Thoracic aorta (tissue), 2 donors: ENCODE results near the gene TULP1. TPM values are rescaled to one million over a fixed set of nuclear protein-coding genes. Genes with fewer than 3 reads are reported as not detected.

Source experiments
- ATAC-seq: fragments of 150-250 bp; one replicate; pipeline ENCODE4 v1.8.0; 2017; ENCODE audit warnings: low read depth; ENCODE audit not compliant: insufficient number of reproducible peaks, low FRiP score
- DNase-seq: peaks from one replicate; pipeline ENCODE4 v3.0.0-alpha.2; 2020; ENCODE audit warnings: low spot score
- H3K27ac ChIP-seq, 2 donors: fragments of 200-600 bp; sonication (generic); 1 replicate in 1 of 2; 2 replicates in 1 of 2; pipeline ENCODE4 v1.5.1; 2016; ENCODE audit warnings: mild to moderate bottlenecking in 2 of 2, moderate library complexity in 2 of 2
- H3K27me3 ChIP-seq: fragments of 200-600 bp; sonication (generic); replicated peaks from 2 replicates; pipeline ENCODE4 v1.6.0; 2016; ENCODE audit warnings: mild to moderate bottlenecking; ENCODE audit not compliant: insufficient read depth
- H3K36me3 ChIP-seq: fragments of 200-600 bp; sonication (generic); one replicate; pipeline ENCODE4 v1.5.1; 2016
- H3K4me1 ChIP-seq, 2 donors: fragments of 200-600 bp; sonication (generic); 1 replicate in 1 of 2; 2 replicates in 1 of 2; pipeline versions ENCODE4 v1.5.1 to v1.6.0; 2016; ENCODE audit warnings: low read depth in 2 of 2, mild to moderate bottlenecking in 1 of 2; ENCODE audit not compliant: control insufficient read depth in 1 of 2
- H3K4me3 ChIP-seq: fragments of 200-600 bp; sonication (generic); 2 replicates; pipeline ENCODE4 v1.5.1; 2016; ENCODE audit warnings: mild to moderate bottlenecking
- H3K9me3 ChIP-seq: fragments of 200-600 bp; sonication (generic); 2 replicates; pipeline ENCODE4 v1.5.1; 2016
- CTCF ChIP-seq: fragments of 200-600 bp; sonication (generic); IDR thresholded peaks from one replicate; pipeline ENCODE4 v1.5.1; 2019; ENCODE audit warnings: antibody characterized with exemption
- total RNA-seq, 2 donors: library from RNA; depleted of rRNA; stranded (reverse); fragments of >200 nt; gene quantifications; one replicate each; pipeline versions ENCODE4 v1.1.0 to v1.2.3, GENCODE V29; 2016

The TULP1 gene
- total RNA-seq, 2 donors from 2014 or later, result not detected

DNA sequence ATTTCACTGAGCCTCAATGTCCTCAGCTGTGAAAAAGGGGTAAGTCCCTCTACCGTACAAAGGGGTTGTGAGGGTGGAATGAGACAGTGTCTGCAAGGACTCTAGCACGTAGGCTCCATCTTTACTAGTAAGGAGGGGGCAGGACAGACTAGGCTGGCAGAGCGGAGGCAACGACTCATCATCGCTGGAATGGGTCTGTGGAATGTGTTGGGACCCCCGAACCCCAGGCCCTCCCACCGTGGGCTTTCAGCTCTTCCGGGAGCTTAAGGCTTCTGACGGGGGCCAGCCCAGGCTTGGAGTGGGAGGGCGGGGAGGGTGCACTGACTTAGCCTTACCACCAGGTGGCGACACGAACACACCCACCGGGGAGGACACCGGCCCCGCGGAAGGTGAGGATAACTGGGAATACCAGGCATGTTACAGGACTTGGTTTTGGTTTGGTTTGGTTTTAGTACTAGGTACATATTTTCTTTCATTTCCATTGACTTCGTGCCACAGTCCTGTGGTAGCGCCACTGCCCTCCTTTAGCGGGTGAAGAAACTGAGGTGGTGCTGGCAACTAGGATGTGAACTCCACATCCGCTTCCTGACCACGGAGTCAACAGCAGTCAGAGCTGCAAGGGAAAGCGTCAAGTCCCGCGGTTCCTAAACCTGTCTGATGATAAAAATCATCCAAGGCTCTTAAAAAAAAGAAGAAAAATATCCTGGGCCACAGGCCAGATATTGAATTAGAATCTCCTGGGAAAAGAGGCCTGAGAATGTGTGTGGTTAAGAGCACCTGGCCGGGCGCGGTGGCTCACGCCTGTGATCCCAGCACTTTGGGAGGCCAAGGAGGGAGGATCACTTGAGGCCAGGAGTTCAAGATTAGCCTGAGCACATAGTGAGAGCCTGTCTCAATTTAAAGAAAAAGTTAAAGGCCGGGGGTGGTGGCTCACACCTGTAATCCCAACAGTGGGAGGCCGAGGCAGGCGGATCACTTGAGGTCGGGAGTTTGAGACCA, 10.3 kb upstream of the TULP1 start:
- TF ChIP-seq CTCF, result peak; percentile 100
- peak; percentile 69 for ATAC-seq
- no peak overlapping the region for H3K27ac ChIP-seq
- no peaks in the 10 kb centered on the region for H3K27me3 ChIP-seq
- H3K4me3 ChIP-seq, result peak overlapping the region; percentile 48
- H3K36me3 ChIP-seq, result no peaks in the 10 kb centered on the region
- H3K4me1 ChIP-seq, result peaks cover 0 to 4% of the 10 kb centered on the region in 2 donors
- no peaks in the 10 kb centered on the region for H3K9me3 ChIP-seq
- DNase-seq, result peak; percentile 20

- TF ChIP-seq CTCF, result no peak
- H3K27me3 ChIP-seq, result no peaks in the 10 kb centered on the region
- H3K4me3 ChIP-seq, result no peak overlapping the region
- no peaks in the 10 kb centered on the region for H3K9me3 ChIP-seq
- H3K4me1 ChIP-seq, result peaks cover 0 to 4% of the 10 kb centered on the region in 2 donors
- DNase-seq, result no peak
- no peaks in the 10 kb centered on the region for H3K36me3 ChIP-seq
- H3K27ac ChIP-seq, result no peak overlapping the region
- no peak for ATAC-seq
Observed at GRCh38 chr6:35522151-35522550, 9.5 kb upstream of the TULP1 start.

GRCh38 chr6:35521235-35521634, 8.5 kb upstream of the TULP1 start:
- no peak overlapping the region for H3K4me3 ChIP-seq
- H3K4me1 ChIP-seq, result peaks cover 0 to 4% of the 10 kb centered on the region in 2 donors
- H3K27ac ChIP-seq, result no peak overlapping the region
- H3K9me3 ChIP-seq, result no peaks in the 10 kb centered on the region
- no peak for TF ChIP-seq CTCF
- DNase-seq, result no peak
- no peak for ATAC-seq
- no peaks in the 10 kb centered on the region for H3K27me3 ChIP-seq
- no peaks in the 10 kb centered on the region for H3K36me3 ChIP-seq

DNA sequence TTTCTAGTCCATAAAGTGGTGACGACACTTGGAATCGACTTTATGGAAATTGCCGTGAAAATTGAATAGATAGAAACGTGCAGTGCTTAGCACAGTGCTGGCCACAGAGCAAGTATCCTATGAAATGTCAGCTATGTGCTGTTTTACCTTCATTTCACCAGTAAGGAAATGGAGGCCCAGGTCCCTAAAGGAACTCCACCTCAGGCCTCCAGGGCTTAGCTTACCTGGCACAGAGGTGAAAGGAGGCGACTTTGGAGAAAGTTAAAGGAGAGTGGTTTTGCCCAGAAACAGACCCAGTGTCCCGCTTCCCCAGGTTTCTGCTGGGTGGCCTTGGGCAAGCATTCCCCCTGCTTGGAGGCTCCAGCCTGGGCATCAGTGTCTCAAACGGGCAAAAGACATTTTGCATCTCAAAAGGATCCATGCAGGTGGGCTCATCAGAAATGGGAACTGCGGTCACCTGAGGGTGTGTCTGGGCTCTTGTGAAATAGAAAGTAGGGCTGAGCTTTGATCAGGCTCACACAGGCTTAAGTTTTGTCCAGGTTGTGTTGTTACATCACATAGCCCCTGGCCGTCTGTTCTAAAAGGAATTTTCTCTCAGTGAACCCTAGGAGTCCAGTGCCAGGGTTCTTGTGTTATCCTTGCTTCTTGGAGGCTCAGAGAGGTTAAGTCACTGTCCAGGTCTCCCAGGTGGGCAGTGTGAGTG, 6.8 kb upstream of the TULP1 start:
- DNase-seq, result no peak
- no peak overlapping the region for H3K27ac ChIP-seq
- no peak for TF ChIP-seq CTCF
- peaks cover 0 to 4% of the 10 kb centered on the region in 2 donors for H3K4me1 ChIP-seq
- H3K27me3 ChIP-seq, result no peaks in the 10 kb centered on the region
- H3K9me3 ChIP-seq, result no peaks in the 10 kb centered on the region
- ATAC-seq, result no peak
- no peaks in the 10 kb centered on the region for H3K36me3 ChIP-seq
- no peak overlapping the region for H3K4me3 ChIP-seq
